GM21825 (cell line): ENCODE data around the gene TNK2.

Experiments used
- ATAC-seq: cut with Tn5 transposase; IDR thresholded peaks from one replicate; pipeline ENCODE4 v1.9.1; 2021; ENCODE audit warnings: mild to moderate bottlenecking, moderate library complexity; ENCODE audit not compliant: unreplicated experiment

TNK2 gene

GRCh38 chr3:195886181-195887141 lies 21.9 kb downstream of the TNK2 start:
- ATAC-seq, result no peak

- ATAC-seq, result no peak
Measured at GRCh38 chr3:195885036-195885891, 23.1 kb downstream of the TNK2 start.

GRCh38 chr3:195884691-195885035 lies 23.7 kb downstream of the TNK2 start:
- no peak for ATAC-seq

- no peak for ATAC-seq
Measured at GRCh38 chr3:195883801-195884200, 24.6 kb downstream of the TNK2 start.

GRCh38 chr3:195883160-195883559 lies 25.2 kb downstream of the TNK2 start:
- no peak for ATAC-seq

- no peak for ATAC-seq
Measured at GRCh38 chr3:195882002-195882441, 26.3 kb downstream of the TNK2 start.

GRCh38 chr3:195881276-195881988 lies 26.9 kb downstream of the TNK2 start:
- no peak for ATAC-seq

GRCh38 chr3:195880037-195880431 lies 28.3 kb downstream of the TNK2 start:
- no peak for ATAC-seq

GRCh38 chr3:195879416-195880036 lies 28.8 kb downstream of the TNK2 start:
- no peak for ATAC-seq

- no peak for ATAC-seq
Measured at GRCh38 chr3:195878424-195879274, 29.7 kb downstream of the TNK2 start.

- ATAC-seq, result no peak
Measured at GRCh38 chr3:195877767-195878423, 30.5 kb downstream of the TNK2 start.

GRCh38 chr3:195877136-195877715 lies 31.1 kb downstream of the TNK2 start:
- no peak for ATAC-seq

- ATAC-seq, result no peak
Measured at GRCh38 chr3:195876297-195877064, 31.9 kb downstream of the TNK2 start.

GRCh38 chr3:195875482-195876236 lies 32.7 kb downstream of the TNK2 start:
- ATAC-seq, result no peak

- ATAC-seq, result no peak
Measured at GRCh38 chr3:195873971-195874370, 34.4 kb downstream of the TNK2 start.

- ATAC-seq, result no peak
Measured at GRCh38 chr3:195873281-195873887, 35.0 kb downstream of the TNK2 start.

- no peak for ATAC-seq
Measured at GRCh38 chr3:195872800-195873199, 35.6 kb downstream of the TNK2 start.
